ENCODE results near the gene XRCC6. TPM values are rescaled to one million over a fixed set of nuclear protein-coding genes. Genes with fewer than 3 reads are reported as not detected.
"Not testable (repeated sequence)": the region's sequence is repeated elsewhere in the genome, so short reads cannot be mapped to it uniquely, and the experiment has no call there.

Gene XRCC6
- total RNA-seq, 1 donor from 2014 or later = 325 TPM

- intact Hi-C loops (cut with micrococcal nuclease) = no loop called here
These were observed 27.3 kb downstream of the XRCC6 start for GRCh38 chr22:41648432-41648831.

GRCh38 chr22:41650229-41650628 is 29.1 kb downstream of the XRCC6 start:
- intact Hi-C loops (cut with micrococcal nuclease) = no loop called here

- intact Hi-C loops (cut with micrococcal nuclease) = no loop called here
These were observed 29.7 kb downstream of the XRCC6 start for GRCh38 chr22:41650821-41651220.

DNA sequence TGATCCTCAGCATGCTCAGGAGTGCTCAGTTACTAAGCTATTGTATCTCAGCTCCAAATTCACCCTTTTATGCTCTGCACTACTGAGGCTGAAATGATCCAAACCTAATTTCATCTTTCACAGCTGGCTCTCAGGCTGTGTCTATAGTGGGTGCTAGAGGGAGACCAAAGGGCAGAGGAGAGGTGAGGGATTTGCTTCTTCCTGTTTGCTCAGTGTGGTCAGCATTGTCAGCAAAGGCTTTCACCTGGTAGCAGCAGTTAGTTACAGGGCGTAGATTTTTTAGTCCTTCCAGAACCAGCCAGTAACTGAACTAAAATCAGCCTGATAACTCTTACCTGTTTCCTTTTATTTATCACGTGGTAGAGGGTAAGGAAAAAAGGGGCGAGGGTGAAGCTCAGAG is 33.2 kb downstream of the XRCC6 start:
- intact Hi-C loops (cut with micrococcal nuclease) = no loop called here

DNA sequence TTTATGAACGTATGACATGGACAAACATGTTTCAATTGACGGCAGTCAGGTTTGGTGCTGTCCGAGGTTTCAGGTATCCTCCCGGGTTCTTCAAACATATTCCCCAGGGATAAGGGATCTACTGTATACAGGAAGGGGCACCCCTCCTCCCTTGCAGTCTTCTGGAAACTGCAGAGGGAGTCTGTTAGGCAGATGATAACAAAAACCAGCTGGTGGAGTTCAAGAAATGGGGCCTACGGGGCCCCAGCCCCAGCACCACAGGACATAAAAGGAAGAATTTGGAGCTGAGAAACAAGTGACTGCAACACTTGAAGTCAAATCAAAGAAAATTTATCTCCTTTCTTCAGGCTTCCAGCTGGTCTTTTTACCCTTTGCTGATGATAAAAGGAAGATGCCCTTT is 35.5 kb downstream of the XRCC6 start:
- intact Hi-C loops (cut with micrococcal nuclease) = no loop called here

GRCh38 chr22:41657709-41658108 is 36.6 kb downstream of the XRCC6 start:
- intact Hi-C loops (cut with micrococcal nuclease) = no loop called here

GRCh38 chr22:41658869-41659268 is 37.8 kb downstream of the XRCC6 start:
- intact Hi-C loops (cut with micrococcal nuclease) = no loop called here

GRCh38 chr22:41659941-41660340 is 38.8 kb downstream of the XRCC6 start:
- intact Hi-C loops (cut with micrococcal nuclease) = no loop called here

DNA sequence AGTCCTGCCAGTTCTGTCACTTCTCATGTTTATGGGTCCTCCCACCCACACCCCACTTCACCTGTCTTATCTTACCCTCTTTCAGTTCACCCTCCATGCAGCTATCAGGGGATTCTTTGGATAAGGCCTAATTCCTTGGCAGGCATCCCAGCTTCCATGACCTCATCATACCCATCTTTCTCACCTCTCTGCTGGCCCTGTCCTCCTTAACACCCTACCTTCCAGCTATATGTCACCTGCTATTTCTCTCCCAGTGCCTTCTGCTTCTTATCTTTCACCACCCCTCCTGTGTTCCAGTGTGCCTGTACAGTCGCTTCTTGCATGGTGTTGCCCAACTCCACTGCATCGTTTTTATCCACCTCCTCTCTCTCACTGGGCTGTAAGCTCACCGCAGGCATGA is 39.3 kb downstream of the XRCC6 start:
- intact Hi-C loops (cut with micrococcal nuclease) = no loop called here

GRCh38 chr22:41661088-41661487 is 40.0 kb downstream of the XRCC6 start:
- intact Hi-C loops (cut with micrococcal nuclease) = no loop called here

DNA sequence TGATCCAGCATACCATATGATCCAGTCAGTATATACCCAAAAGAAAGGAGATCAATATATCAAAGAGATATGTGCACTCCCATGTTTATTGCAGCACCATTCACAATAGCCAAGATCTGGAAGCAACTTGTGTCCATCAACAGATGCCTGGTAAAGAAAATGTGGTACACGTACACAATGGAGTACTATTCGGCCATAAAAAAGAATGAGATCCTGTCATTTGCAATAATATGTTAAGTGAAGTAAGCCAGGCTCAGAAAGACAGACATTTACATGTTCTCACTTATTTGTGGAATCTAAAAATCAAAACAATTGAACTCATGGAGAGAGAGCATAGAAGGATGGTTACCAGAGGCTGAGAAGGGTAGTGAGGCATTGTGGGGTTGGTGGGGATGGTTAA is 40.6 kb downstream of the XRCC6 start:
- intact Hi-C loops (cut with micrococcal nuclease) = no loop called here

DNA sequence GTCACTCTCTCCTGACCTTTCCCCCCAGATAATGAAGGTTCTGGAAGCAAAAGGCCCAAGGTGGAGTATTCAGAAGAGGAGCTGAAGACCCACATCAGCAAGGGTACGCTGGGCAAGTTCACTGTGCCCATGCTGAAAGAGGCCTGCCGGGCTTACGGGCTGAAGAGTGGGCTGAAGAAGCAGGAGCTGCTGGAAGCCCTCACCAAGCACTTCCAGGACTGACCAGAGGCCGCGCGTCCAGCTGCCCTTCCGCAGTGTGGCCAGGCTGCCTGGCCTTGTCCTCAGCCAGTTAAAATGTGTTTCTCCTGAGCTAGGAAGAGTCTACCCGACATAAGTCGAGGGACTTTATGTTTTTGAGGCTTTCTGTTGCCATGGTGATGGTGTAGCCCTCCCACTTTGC is 42.5 kb downstream of the XRCC6 start:
- intact Hi-C loops (cut with micrococcal nuclease) = not testable (repeated sequence)

- intact Hi-C loops (cut with micrococcal nuclease) = no loop called here
These were observed 43.4 kb downstream of the XRCC6 start for GRCh38 chr22:41664490-41664889.

DNA sequence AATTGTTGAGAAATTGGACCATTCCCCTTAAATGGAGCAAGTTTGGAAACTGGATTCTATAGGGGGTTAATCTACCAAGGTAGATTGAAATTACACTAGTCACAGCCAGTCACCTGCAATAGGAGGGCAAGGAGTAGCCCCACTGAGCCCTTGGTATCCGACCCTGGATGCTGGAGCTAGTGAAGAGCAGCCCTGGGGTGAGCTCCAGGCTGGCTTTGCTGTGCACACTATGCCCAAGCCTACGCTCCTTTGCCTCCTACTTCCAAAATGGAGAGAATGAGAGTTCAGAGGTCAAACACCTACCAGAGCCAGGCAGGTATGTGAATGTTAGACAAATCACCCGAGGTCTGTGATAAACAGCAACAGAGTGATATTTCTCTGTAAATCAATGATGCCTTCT is 43.9 kb downstream of the XRCC6 start:
- intact Hi-C loops (cut with micrococcal nuclease) = no loop called here

DNA sequence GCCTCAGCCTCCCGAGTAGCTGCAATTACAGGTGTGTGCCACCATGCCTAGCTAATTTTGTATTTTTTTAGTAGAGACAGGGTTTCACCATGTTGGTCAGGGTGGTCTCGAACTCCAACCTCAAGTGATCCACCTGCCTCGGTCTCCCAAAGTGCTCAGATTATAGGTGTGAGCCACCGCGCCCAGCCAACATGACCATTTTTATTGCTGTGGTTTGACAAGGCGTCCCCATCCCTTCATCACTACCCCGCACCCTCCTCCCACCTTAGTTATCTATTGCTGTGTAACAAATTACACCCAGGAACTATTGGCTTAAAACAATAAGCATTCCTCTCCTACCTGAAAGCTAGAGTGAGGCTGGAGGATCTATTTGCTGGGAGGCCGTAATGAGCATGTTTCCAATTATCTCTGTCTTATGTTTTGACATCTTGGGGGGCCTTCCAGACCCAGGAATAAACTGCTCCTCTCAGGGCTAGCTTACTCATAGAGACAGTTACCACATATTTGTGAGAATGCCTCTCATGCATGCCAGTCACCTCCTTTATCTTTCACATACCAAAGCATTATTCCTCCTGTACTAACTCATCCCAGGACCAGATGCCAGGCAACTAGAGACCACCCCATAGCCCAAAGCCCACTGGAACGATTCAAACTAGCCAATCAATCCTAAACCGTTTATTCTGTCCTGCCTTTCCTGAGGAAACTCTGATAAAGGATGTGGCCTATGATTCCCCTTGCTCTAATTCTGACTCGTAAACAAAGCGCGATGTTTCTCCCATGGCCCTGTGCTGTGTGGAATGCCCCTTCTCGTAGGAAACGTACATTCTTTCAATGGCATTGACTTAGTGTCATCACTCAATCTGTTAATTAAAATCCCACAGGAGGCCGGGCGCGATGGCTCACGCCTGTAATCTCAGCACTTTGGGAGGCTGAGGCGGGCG is 48.1 kb downstream of the XRCC6 start:
- intact Hi-C loops (cut with micrococcal nuclease) = no loop called here

DNA sequence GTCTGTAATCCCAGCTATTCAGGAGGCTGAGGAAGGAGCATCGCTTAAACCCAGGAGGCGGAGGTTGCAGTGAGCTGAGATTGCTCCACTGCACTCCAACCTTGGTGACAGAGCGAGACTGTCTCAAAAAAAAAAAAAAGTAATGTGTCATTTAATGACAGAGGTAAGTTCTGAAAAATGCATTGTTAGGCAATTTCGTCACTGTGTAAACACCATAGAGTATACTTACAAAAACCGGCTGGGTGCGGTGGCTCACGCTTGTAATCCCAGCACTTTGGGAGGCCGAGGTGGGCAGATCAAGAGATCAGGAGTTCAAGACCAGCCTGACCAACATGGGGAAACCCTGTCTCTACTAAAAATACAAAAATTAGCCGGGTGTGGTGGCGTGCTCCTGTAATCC is 51.0 kb downstream of the XRCC6 start:
- intact Hi-C loops (cut with micrococcal nuclease) = not testable (repeated sequence)

- intact Hi-C loops (cut with micrococcal nuclease) = no loop called here
These were observed 51.9 kb downstream of the XRCC6 start for GRCh38 chr22:41672780-41673509.

DNA sequence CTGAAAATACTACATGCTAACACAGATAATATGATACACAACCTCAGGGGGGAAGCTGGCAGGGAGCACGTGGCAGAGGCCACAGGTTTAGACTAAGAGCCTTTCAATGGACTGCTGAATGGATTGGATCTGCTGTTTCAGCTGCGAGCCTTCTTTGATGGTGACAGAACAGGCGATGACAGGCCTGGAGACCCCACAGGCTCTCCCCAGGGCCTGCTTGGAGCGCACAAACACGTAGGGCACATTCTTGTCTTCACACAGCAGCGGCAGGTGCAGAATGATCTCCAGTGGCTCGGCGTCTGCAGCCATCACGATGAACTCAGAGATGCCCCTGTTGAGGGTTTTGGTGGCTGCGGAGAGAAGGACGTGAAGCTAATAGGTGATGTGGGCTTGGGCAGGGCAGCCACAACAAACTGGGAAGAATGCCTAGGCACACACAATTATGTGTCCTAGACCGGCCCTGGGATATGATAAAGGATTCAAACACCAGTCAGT is 53.8 kb downstream of the XRCC6 start:
- intact Hi-C loops (cut with micrococcal nuclease) = no loop called here

DNA sequence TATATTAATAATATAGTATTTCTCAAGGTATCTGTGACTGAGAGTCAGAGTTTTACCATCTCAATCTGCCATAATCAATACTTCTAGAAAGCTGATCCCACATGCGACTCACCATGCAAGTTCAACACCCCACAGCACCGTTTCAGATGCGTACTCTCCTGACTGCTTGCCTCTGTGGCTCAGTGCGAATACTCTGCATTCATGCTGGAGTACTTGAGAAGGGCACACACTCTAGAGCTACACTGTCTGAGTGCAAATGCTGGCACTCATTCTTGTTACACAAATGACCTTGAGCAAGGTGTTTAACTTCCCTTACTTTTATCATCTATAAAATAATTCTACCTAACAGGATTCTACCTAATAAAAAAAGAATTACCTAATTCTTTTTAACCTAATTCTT is 55.0 kb downstream of the XRCC6 start:
- intact Hi-C loops (cut with micrococcal nuclease) = no loop called here

DNA sequence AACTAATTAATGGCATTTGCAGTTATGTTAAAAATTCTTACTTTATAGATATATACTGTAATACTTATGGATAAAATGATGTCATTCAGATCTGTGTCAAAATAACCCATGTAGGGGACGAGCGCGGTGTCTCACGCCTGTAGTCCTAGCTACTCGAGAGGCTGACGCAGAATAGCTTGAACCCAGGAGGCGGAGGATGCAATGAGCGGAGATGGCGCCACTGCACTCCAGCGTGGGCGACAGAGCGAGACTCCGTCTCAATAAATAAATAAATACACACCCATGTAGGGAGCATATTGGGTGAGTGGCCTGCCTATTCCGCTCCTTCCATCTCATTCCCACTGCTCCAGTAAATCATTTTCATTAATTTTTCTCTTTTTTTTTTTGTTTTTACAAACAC is 60.5 kb downstream of the XRCC6 start:
- intact Hi-C loops (cut with micrococcal nuclease) = no loop called here

GRCh38 chr22:41682033-41682807 is 61.1 kb downstream of the XRCC6 start:
- intact Hi-C loops (cut with micrococcal nuclease) = no loop called here

DNA sequence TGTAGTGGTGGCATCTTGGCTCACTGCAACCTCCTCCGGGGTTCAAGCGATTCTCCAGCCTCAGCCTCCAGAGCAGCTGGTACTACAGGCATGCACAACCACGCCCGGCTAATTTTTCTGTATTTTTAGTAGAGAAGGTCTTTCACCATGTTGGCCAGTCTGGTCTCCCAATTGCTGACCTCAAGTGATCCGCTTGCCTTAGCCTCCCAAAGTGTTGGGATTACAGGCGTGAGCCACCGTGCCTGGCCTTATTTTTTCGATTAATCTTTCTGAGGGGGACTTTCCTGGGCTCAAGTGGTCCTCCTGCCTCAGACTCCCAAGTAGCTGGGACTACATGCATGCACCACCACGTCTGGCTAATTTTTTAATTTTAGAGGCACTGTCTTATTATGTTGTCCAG is 62.0 kb downstream of the XRCC6 start:
- intact Hi-C loops (cut with micrococcal nuclease) = no loop called here

Measured in T-helper 2 cell treated with Interferon-gamma antibody and Interleukin-4, amounts not matched to agents 100 ng/mL and 5 ng/mL, for 36 hours (primary cell).